ENCODE results near the gene ZNF440.
"Not testable (repeated sequence)": the region's sequence is repeated elsewhere in the genome, so short reads cannot be mapped to it uniquely, and the experiment has no call there.

The ZNF440 gene

DNA sequence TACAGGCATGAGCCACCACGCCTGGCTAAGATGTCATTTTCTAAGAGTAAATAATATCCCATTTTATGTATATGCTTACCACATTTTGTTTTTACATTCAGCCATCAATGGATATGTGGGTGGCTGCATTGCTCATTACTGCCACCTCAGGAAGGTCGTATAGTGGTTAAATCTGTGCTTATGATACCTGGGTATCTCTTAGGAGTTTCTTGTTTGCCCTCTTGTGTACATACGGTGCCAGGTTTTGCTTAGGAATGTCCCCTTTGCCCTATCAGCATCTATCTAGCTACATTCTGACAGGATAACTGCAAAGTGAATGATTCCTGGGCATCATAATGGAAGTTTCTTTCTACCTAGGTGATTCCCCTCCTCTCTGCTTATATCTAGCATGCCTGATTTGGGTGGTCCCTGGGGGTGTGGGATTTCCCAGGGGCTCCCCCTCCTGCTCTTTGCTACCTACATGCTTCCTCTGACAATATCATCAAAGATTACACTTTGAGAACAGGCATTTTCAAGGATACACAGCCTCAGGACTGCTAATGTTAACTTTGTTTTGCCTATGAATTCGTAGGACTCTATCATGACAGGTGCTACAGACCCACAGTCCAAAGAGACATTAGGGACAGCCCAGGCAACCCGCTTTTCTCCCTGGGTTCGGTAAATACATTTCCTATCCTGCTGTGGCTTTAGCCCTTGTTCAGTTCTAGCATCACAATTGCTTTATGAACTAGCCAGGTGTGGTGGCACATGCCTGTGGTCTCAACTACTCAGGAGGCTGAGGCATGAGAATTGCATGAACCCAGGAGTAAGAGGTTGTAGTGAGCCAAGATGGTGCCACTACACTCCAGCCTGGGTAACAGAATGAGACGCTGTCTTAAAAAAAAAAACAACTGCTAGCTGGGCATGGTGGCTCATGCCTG, 15.1 kb downstream of the ZNF440 start:
- DNase-seq = not testable (repeated sequence)

DNA sequence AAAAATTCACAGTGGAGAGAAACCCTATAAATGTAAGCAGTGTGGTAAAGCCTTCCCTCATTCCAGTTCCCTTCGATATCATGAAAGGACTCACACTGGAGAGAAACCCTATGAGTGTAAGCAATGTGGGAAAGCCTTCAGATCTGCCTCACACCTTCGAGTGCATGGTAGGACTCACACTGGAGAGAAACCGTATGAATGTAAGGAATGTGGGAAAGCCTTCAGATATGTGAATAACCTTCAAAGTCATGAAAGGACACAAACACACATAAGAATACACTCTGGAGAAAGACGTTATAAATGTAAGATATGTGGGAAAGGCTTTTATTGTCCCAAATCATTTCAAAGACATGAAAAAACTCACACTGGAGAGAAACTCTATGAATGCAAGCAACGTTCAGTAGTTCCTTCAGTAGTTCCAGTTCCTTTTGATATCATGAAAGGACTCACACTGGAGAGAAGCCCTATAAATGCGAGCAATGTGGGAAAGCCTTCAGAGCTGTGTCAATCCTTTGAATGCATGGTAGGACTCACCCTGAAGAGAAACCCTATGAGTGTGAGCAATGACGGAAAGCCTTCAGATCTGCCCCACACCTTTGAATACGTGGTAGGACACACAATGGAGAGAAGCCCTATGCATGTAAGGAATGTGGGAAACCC, 18.3 kb downstream of the ZNF440 start:
- DNase-seq = no peak

DNA sequence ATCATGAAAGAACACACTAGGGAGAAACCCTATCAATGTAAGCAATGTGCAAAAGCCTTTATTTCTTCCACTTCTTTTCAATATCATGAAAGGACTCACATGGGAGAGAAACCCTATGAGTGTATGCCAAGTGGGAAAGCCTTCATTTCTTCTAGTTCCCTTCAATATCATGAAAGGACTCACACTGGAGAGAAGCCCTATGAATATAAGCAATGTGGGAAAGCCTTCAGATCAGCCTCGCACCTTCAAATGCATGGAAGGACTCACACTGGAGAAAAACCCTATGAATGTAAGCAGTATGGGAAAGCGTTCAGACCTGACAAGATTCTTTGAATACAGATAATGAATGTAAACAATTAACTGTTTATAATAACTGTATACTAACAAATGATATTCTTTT, 19.5 kb downstream of the ZNF440 start:
- no peak for DNase-seq

DNA sequence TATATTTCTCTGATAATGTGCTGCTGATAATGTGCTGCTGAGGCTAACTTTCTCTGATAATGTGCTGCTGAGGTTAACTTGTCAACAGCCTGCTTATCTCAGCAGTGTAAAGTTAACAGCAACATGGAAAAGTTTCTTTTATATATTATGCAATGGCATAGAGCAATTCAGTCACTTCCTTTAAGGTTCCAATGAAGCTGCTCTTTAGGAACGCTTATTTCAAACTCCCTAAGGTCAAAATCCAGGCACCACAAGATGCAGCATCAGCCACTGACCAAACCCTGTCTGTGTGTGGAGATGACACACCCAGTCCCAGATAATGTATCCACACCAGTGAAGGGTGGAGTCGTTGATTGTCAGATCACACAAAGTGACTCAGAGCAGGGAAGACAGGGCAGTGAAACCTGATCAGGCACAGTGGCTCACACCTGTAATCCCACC, 21.6 kb downstream of the ZNF440 start:
- not testable (repeated sequence) for DNase-seq

DNA sequence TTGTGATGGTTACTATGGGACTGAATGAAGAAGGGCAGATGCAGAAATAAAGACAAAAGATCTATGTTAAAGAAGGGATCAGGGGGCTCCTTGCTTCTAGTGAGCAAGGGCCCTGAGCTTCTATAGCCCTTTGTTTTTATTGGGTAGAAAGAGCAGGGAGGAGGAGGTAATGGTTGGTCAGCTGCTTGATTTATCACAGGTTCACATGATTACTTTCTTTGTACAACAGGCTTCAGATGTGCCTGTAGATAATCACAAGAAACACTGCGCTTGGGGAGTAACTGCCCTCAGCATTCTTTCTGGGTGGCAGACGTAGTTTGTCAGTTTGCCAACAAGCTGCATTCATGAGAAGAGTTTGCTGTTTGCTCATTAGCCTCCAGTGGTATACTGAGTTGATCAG, 29.6 kb downstream of the ZNF440 start:
- no peak for DNase-seq

DNA sequence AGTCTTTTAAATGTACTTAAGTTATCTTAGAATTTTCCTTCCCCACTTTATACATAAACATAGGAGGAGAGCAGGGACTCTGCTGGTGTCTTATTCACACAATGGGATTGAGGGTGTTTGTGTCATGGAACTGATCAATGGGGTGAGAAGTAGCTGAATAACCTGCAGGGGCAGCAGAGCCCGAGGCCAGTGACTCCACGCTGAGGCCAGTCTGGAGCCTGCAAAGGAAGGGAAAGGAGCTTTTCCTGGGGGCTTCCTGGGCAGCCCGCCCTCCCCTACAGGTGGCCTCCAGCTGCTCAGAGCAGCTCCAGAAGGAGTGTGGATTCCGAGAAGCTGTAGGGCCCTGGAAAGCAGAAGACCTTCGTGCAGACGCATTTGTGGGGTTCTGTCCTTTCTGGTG, 33.5 kb downstream of the ZNF440 start:
- DNase-seq = not testable (repeated sequence)

DNA sequence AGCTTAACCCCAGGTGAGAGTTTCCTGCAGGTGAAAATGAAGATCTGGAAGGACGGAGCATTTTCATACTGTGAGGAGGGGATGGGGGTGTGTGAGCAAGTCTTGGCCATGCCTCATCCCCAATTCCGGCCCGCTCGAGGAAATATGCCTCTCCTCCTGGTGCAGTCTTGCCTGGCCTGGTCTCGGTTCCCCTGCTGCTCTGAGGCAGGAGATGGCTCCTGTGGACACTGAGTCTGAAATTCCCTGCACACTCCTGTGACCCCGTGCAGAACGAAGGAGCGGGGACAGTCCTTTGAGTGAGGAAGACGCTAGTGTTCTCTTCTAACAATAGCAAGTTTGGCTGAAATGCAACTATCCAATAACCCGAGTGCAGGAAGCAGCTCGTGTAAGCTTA, 34.1 kb downstream of the ZNF440 start:
- DNase-seq = no peak

DNA sequence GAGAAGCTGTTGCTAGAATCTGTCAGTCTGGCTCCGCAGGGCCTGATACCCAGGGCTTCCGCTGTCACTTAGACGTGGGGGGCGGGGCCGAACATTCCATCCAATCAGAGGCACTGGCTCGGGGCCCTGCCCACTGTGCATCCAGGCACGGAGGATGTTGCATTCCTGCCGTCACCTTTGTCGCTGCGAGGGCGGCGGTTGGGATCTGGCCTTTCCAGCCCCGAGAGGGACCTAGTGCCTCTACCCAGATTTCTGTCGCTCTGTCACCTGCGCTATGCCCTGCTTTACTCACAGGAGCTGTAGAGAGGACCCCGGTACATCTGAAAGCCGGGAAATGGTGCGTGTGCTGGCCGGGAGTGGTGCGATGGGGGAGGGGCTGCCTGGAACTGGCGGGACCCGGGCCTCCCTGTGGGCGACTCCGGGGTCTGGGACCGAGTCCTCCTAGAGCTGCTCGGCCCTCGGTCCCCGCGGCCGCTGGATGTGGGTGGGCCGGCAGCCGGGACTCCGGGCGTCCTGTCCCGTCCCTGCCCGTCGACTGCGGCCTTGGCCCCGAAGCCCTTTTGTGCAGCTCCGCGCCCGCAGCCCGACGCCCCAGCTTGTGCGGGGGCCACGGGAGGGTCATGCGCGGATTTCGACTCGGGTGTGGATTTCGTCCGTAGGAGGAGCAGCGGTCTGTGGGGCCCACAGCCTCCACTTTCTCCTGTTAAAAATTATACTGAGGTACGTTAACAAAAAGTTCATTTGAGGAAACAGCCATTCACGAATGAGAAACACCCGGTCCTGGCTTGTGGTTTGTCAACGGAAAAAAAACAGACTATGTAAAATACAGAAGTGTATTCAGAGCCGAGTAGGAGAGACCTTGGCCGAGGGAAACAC, 34.8 kb downstream of the ZNF440 start, which contains the start of gene ZNF439:
Gene ZNF439, plus strand, starts transcription at position 133 of the 876 bp plus-strand sequence. Its CDS starts 142 bp downstream, at position 275.
- peak; percentile 83 for DNase-seq

DNA sequence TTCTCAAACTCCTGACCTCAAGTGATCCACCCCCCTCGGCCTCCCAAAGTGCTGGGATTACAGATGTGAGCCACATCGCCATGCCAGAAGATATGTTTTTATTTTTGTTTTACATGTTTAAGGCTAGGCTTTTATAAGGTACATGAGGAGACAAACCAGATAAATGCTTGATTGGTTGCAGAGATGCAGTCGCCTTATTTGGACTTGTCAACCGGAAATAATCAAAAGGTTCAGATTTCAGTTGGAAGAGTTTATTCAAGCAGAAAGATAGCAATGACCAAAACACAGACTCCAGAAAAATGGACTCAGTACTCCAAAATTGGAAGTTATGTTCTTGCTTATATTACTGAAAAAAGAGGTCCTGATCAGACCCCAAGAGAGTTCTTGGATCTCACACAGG, 36.2 kb downstream of the ZNF440 start:
- DNase-seq = not testable (repeated sequence)

DNA sequence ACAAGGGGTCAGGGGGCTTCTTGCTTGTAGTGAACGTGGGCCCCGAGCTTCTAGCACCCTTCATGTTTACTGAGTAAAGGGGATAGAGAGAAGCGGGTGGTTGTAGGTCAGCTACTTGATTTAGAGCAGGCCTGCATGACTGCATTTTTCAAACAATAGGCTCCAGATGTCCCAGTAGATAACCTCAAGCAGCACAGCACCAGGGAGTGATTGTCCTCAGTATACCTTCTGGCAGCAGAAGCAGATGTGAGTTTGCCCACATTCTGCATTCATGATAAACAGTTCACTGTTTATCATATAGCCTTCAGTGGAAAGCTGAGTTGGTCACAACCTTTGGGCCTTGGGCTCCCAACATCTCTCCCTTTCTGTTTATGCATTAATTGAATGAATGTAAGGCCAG, 39.3 kb downstream of the ZNF440 start:
- DNase-seq = no peak

DNA sequence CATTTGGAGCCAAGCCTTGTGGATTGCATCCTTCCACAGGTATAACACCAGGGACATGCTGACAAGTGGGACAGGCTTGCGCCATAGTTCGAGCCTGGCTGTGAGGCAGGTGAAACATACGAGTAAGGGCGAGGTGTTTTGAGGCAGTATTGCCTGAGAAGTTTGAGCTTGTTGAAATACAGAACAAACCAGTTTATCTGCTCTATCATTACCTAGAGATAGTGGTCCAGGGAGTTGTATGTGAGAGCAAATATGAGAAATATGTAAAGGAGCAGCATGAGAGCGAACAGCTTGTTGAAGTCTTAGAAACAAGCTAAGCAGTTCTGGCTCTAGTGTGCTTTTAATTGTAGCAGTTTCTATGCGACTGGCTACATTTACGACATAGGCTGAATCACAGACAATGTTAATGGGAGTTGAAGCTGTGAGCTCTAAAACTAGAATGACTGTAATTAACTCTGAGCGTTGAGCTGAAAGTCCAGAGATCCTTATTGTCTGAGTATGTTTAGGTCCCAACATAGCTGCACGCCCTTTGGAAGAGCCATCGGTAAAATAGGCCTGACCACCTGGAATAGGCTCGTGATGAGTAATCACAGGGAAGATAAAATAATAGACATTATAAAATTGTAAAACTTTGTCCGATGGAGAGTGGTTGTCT, 42.6 kb downstream of the ZNF440 start:
- DNase-seq = no peak

DNA sequence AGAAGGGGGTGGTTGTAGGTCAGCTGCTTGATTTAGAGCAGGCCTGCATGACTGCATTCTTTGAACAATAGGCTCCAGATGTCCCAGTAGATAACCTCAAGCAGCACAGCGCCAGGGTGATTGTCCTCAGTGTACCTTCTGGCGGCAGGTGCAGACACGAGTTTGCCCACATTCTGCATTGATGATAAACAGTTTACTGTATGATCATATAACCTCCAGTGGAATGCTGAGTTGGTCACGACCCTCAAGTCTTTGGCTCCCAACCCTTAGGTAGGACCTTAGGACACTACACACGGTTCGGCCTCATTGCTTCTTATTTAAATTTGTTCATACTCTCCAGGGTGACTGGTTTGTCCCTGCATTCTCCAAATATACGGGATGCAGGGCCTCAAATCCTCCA, 46.6 kb downstream of the ZNF440 start:
- DNase-seq = no peak

DNA sequence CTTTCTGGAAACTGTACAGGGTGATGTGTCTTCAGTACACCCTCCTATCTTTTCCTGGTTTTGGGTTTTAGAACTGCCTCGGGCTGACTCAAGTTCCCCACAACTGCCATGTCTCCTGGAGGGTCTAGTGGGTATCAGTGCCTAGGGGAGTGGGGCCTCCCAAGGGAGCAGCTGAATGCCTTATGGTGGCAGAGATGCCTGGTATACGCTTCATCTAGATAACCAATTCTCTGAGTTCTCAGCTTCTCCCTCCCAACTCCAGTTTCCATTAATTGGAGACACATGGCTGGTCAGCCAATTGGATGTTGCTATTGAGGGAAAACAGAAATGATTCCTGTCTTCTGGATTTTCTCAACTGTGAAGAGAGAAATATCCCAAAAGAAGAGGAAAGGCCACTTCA, 47.2 kb downstream of the ZNF440 start:
- no peak for DNase-seq

DNA sequence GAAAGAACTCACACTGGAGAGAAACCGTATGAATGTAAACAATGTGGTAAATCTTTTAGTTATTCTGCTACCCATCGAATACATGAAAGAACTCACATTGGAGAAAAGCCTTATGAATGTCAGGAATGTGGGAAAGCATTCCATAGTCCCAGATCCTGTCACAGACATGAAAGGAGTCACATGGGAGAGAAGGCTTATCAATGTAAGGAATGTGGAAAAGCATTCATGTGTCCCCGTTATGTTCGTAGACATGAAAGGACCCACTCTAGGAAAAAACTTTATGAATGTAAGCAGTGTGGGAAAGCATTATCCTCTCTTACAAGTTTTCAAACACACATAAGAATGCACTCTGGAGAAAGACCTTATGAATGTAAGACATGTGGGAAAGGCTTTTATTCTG, 53.7 kb downstream of the ZNF440 start:
- DNase-seq = not testable (repeated sequence)

DNA sequence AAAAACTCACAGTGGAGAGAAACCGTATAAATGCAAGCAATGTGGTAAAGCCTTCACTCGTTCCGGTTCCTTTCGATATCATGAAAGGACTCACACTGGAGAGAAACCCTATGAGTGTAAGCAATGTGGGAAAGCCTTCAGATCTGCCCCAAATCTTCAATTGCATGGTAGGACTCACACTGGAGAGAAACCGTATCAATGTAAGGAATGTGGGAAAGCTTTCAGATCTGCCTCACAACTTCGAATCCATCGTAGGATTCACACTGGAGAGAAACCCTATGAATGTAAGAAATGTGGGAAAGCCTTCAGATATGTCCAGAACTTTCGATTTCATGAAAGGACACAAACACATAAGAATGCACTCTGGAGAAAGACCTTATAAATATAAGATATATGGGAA, 54.1 kb downstream of the ZNF440 start:
- DNase-seq = no peak

DNA sequence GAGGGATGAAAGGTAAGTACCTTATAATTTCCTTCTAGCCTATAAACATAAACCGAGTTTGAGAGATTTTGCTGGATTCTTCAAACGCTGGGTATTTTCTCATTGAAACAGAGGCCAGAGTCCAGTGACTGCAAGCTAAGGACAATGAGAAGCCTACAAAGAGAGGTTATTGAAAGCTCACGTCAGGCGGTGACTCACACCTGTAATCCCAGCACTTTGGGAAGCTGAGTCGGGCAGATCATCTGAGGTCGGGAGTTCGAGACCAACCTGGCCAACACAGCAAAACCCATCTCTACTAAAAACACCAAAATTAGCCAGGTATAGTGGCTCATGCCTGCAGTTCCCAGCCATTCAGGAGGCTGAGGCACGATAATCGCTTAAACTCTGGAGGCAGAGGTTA, 58.6 kb downstream of the ZNF440 start:
- no peak for DNase-seq

DNA sequence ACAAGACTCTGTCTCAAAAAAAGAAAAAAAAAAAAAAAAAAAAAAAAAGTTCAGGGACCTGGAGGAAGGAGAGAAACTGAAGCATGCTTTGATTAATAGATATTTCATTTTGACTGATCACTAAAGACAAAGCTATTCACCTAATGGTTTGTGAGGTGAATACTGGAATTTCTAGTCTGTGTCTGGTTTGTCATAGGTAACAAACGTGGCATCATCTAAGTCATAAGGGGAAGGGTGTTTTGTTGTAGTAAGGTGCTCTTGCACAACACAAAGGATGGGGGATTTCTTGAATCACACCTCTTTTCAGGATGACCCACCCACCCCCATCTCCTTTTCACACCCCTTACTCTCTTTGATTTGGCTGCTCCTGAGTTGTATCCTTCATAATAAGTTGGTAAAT, 59.7 kb downstream of the ZNF440 start:
- DNase-seq = no peak

DNA sequence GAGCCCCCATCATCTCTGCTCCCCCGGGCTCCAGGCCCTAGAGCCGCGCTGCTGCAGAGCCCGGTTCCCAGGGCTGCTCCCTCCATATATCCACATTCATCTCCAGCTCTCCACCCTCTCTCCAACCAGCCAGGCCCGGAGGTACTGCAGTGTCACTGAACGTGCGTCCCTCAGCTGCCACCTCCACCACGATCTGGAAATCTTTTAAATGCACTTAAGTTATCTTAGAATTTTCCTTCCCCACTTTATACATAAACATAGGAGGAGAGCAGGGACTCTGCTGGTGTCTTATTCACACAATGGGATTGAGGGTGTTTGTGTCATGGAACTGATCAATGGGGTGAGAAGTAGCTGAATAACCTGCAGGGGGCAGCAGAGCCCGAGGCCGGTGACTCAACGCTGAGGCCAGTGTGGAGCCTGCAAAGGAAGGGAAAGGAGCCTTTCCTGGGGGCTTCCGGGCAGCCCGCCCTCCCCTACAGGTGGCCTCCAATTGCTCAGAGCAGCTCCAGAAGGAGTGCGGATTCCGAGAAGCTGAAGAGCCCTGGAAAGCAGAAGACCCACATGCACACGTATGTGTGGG, 65.7 kb downstream of the ZNF440 start:
- not testable (repeated sequence) for DNase-seq

DNA sequence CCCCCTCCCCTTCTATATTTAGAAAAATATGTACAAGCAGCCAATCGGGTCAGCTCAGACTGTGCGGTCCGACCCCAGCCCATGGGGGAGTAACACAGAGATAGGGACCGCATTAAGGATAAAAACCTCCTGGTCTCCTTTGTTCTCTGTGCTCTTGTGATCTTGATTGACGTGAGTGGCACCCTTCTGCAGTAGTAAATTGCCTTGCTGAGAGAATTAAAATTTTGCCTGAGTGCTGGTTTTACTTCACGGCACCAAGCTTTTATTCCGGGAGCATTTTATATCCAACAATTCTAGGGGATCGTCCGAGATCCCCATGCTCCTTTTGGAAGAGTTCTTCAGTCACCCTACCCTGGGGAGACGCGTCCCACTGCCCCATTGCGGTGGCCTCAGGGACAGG, 66.5 kb downstream of the ZNF440 start:
- DNase-seq = no peak

DNA sequence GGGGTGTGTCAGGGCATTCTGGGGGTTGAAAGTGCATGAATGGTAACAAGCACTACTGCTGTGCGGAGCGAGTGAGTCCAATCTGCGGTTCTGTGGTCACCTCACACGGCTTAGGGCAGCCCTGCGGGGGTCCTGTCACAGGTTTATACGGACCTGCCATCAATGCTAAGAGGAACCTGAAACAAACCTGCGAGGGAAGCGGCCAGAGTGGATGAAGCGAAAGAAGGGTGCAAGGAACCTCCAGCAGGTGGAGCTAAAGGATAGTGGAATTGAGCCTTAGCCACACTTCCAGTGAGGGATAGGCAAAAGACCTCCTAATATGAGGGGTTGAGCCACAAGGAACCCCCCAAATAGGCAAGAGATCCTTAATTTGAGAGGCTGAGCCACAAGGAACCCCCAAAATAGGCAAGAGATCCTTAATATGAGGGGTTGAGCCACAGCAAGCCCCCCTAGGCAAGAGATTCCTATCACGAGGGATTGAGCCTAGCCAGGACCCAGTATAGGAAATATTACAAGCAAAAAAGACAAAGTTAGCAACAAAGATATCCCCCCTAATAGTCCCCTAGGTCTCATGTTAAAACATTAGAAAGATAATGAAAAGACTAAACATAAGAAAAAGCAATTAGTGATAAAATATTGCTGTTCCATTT, 67.2 kb downstream of the ZNF440 start:
- no peak for DNase-seq

DNA sequence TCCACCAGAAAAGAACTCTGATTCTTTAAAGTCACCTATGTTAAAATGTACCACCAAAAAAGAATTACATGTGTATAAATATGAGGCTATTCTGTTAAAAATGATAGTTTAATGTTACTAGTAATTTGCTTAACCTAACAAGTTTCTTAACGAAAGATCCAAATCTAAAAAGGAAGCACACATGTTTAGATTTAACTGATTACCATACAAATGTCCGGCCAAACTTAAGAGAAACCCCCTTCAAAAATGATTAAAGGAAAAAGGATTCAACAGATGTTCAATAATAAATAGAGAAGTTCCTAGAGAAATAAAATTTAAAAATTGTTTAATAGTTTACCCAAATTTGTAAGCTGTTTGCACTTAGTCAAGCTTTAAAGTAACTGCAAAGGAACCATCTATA, 68.5 kb downstream of the ZNF440 start:
- no peak for DNase-seq
